SK-N-SH (cell line): Measurements from ENCODE around the gene FGF8. TPM values are rescaled to one million over a fixed set of nuclear protein-coding genes. Genes with fewer than 3 reads are reported as not detected.
A peak's percentile ranks its signal among the peaks of the same experiment; 100 is the strongest.

ENCODE experiments used
- CTCF ChIA-PET: fragments of 300-600, 350-600 bp; formaldehyde crosslinking; extraction: SDS; loops from one replicate; lab custom pipeline; 2021; lab: Yijun Ruan, JAX
- POLR2A ChIA-PET: fragments of 350-600 bp; sonication (Branson Sonifier 250); formaldehyde crosslinking; extraction: SDS; loops from one replicate; lab custom pipeline; 2020; ENCODE audit warnings: antibody characterized with exemption, inconsistent platforms; lab: Yijun Ruan, JAX
- DNase-seq: peaks from one replicate; pipeline ENCODE4 v3.0.0; 2012
- H2AFZ ChIP-seq: fragments of 200-600 bp; sonication (generic); 2 replicates; pipeline ENCODE4 v1.8.1; 2016; ENCODE audit warnings: antibody characterized with exemption, mild to moderate bottlenecking, low read depth
- H3F3A ChIP-seq: fragments of 200-600 bp; sonication (generic); replicated peaks from 2 replicates; pipeline ENCODE3; 2016; ENCODE audit warnings: antibody characterized with exemption, mild to moderate bottlenecking; ENCODE audit not compliant: insufficient read depth
- H3K27ac ChIP-seq, 2 experiments: fragments of 200-500 bp in 1 of 2; fragments of 200-600 bp in 1 of 2; sonication (Bioruptor generic) in 1 of 2; sonication (generic), shearing (Covaris generic) in 1 of 2; 2 replicates each; pipeline versions ENCODE4 v1.5.1 to v1.6.1; 2014 to 2016; ENCODE audit warnings: low read depth in 2 of 2, inconsistent platforms in 1 of 2, low read length in 1 of 2, mild to moderate bottlenecking in 1 of 2, mixed read lengths in 1 of 2
- H3K27me3 ChIP-seq: fragments of 200-600 bp; sonication (generic), shearing (Covaris generic); 2 replicates; pipeline ENCODE4 v1.6.1; 2016; ENCODE audit warnings: mixed run types; ENCODE audit not compliant: insufficient read depth
- H3K36me3 ChIP-seq, 2 experiments: fragments of 200-500 bp in 1 of 2; fragments of 200-600 bp in 1 of 2; sonication (Bioruptor generic) in 1 of 2; sonication (generic) in 1 of 2; replicated peaks in 1 of 2; 2 replicates each; pipeline versions ENCODE3 to v1.5.1; 2014 to 2016; ENCODE audit warnings: low read length in 1 of 2, mild to moderate bottlenecking in 1 of 2; ENCODE audit not compliant: insufficient read depth in 2 of 2, control insufficient read depth in 1 of 2
- H3K4me1 ChIP-seq, 2 experiments: fragments of 200-500 bp in 1 of 2; fragments of 200-600 bp in 1 of 2; sonication (Bioruptor generic) in 1 of 2; sonication (generic), shearing (Covaris generic) in 1 of 2; 2 replicates each; pipeline versions ENCODE4 v1.5.1 to v1.6.1; 2014 to 2016; ENCODE audit warnings: low read depth in 1 of 2, low read length in 1 of 2, mixed run types in 1 of 2; ENCODE audit not compliant: insufficient read depth in 2 of 2, control insufficient read depth in 1 of 2
- H3K4me2 ChIP-seq: fragments of 200-600 bp; sonication (generic), shearing (Covaris generic); 2 replicates; pipeline ENCODE4 v1.6.1; 2017; ENCODE audit warnings: mixed run types
- H3K4me3 ChIP-seq, 2 experiments: fragments of 200-500 bp in 1 of 2; fragments of 200-600 bp in 1 of 2; sonication (Bioruptor generic) in 1 of 2; sonication (generic), shearing (Covaris generic) in 1 of 2; 2 replicates each; pipeline versions ENCODE4 v1.5.1 to v1.8.1; 2014 to 2016; ENCODE audit warnings: low read depth in 2 of 2, inconsistent platforms in 1 of 2, low read length in 1 of 2, mild to moderate bottlenecking in 1 of 2, mixed read lengths in 1 of 2, moderate library complexity in 1 of 2
- H3K79me2 ChIP-seq: fragments of 200-600 bp; sonication (generic); 2 replicates; pipeline ENCODE4 v1.8.1; 2017; ENCODE audit warnings: mild to moderate bottlenecking; ENCODE audit not compliant: insufficient read depth
- H3K9ac ChIP-seq: fragments of 200-600 bp; sonication (generic); 2 replicates; pipeline ENCODE4 v1.6.1; 2017; ENCODE audit warnings: mixed run types
- H3K9me2 ChIP-seq: fragments of 200-600 bp; sonication (generic); 2 replicates; pipeline ENCODE4 v1.6.1; 2017; ENCODE audit warnings: mixed run types
- H3K9me3 ChIP-seq: fragments of 200-600 bp; sonication (generic); 2 replicates; pipeline ENCODE4 v1.6.1; 2017; ENCODE audit warnings: mixed run types, mild to moderate bottlenecking, moderate library complexity
- H4K20me1 ChIP-seq: fragments of 200-600 bp; sonication (generic); 2 replicates; pipeline ENCODE4 v1.6.1; 2017; ENCODE audit warnings: mild to moderate bottlenecking, mixed run types; ENCODE audit not compliant: insufficient read depth
- IRF3 ChIP-seq: fragments of 150-350 bp; IDR thresholded peaks from 2 replicates; pipeline ENCODE4 v1.6.1; 2016; ENCODE audit warnings: mild to moderate bottlenecking, low read depth, low read length
- NFIC ChIP-seq: IDR thresholded peaks from 2 replicates; pipeline ENCODE4 v1.4.0; 2012; ENCODE audit warnings: borderline replicate concordance
- NRF1 ChIP-seq: IDR thresholded peaks from 2 replicates; pipeline ENCODE4 v1.6.1; 2012; ENCODE audit warnings: low read depth, mild to moderate bottlenecking, low read length
- RCOR1 ChIP-seq: fragments of 150-350 bp; IDR thresholded peaks from 2 replicates; pipeline ENCODE4 v1.6.1; 2017; ENCODE audit warnings: antibody characterized with exemption, low read length
- REST ChIP-seq: IDR thresholded peaks from 2 replicates; pipeline ENCODE4 v1.6.1; 2012; ENCODE audit warnings: mild to moderate bottlenecking, low read depth, low read length, moderate library complexity
- TAF1 ChIP-seq: IDR thresholded peaks from 2 replicates; pipeline ENCODE4 v1.6.1; 2012; ENCODE audit warnings: low read depth, mild to moderate bottlenecking, low read length, moderate library complexity, borderline replicate concordance
- YY1 ChIP-seq: IDR thresholded peaks from 2 replicates; pipeline ENCODE4 v1.4.0; 2012; ENCODE audit warnings: low read depth, mild to moderate bottlenecking
- ZBTB33 ChIP-seq: IDR thresholded peaks from 2 replicates; pipeline ENCODE4 v1.4.0; 2012; ENCODE audit warnings: low read depth, borderline replicate concordance
- WGBS: methylation state at CpG from one replicate; pipeline ENCODE4 v1.1.6; 2017; ENCODE audit warnings: low lambda C conversion rate; 5-methylcytosine and 5-hydroxymethylcytosine counted together
- polyA plus RNA-seq, 3 experiments: library from polyadenylated mRNA; depleted of rRNA; stranded (reverse); fragments of >200 nt; gene quantifications; 2 replicates each; pipeline ENCODE4 v1.2.3, GENCODE V29; 2012

FGF8 gene
- polyA plus RNA-seq, 1 of the 3 experiments (the other 2 are of a cell fraction), result not detected

- peak; percentile 21 for DNase-seq
- Histone ChIP-seq H3K9ac (no peak overlapping the region), H3K79me2 (peaks cover 4% of the 10 kb centered on the region), H2AFZ (no peak overlapping the region), H4K20me1 (no peaks in the 10 kb centered on the region), H3K4me1 (peaks cover 0 to 16% of the 10 kb centered on the region in 2 experiments; a peak in 1 of 4 replicates), H3K27me3 (no peaks in the 10 kb centered on the region), H3K4me2 (no peak overlapping the region), H3K9me3 (no peaks in the 10 kb centered on the region), H3K9me2 (no peaks in the 10 kb centered on the region), H3F3A (peaks cover 2% of the 10 kb centered on the region), H3K36me3 (no peaks in the 10 kb centered on the region), H3K27ac (no peak overlapping the region), H3K4me3 (no peak overlapping the region)
- TF ChIP-seq REST, result no peak
- TF ChIP-seq NRF1, result no peak
- no peak for TF ChIP-seq RCOR1
- TF ChIP-seq YY1, result no peak
- no peak for TF ChIP-seq TAF1
- TF ChIP-seq ZBTB33, result no peak
- no peak for TF ChIP-seq IRF3
- no peak for TF ChIP-seq NFIC
- POLR2A ChIA-PET, result no interaction called here
- CTCF ChIA-PET, result interaction anchor here (0.6 to 11.7 kb wide), 2 partner anchors 173 to 563 kb away, joined by 4 to 297 read pairs; no protein-coding TSS in a partner anchor
- 93% methylated on average over 3 of the region's 3 CpGs for WGBS
Observed at GRCh38 chr10:101777619-101778145, 1.8 kb upstream of the FGF8 start.
